OCI-LY7 (cell line): ENCODE data around the gene PGP. TPM values are rescaled to one million over a fixed set of nuclear protein-coding genes. Genes with fewer than 3 reads are reported as not detected.

Experiments used
- BruUV-seq: library from RNA; stranded (reverse); fragments of 400-500 nt; replicated peaks from 2 replicates; lab custom pipeline; 2021; lab: Mats Ljungman, UMichigan
- CTCF ChIA-PET: fragments of 300-600 bp; sonication (Branson Sonifier 250); formaldehyde crosslinking; loops from one replicate; lab custom pipeline; 2022; ENCODE audit warnings: antibody characterized with exemption; ENCODE audit not compliant: unreplicated experiment; lab: Charles Lee
- POLR2A ChIA-PET: fragments of 300-600 bp; sonication (Branson Sonifier 250); formaldehyde crosslinking; loops from one replicate; lab custom pipeline; 2022; ENCODE audit warnings: antibody characterized with exemption; lab: Charles Lee
- DNase-seq: peaks from one replicate; pipeline ENCODE4 v3.0.0-alpha.2; 2015; ENCODE audit warnings: low spot score
- H2AFZ ChIP-seq: fragments of 200-600 bp; sonication (generic), shearing (Covaris generic); 2 replicates; pipeline ENCODE4 v1.6.1; 2014; ENCODE audit warnings: mild to moderate bottlenecking, antibody characterized with exemption, low read length, moderate library complexity
- H3K27ac ChIP-seq: fragments of 200-600 bp; sonication (generic); 2 replicates; pipeline ENCODE4 v1.5.1; 2014; ENCODE audit warnings: mixed run types, low read depth, mild to moderate bottlenecking, moderate library complexity, low read length, inconsistent platforms; ENCODE audit not compliant: poor library complexity, severe bottlenecking
- H3K36me3 ChIP-seq: fragments of 200-600 bp; sonication (generic); 2 replicates; pipeline ENCODE4 v1.6.1; 2014; ENCODE audit warnings: mild to moderate bottlenecking, antibody characterized with exemption, low read length, moderate library complexity, mixed read lengths; ENCODE audit not compliant: insufficient read depth
- H3K4me1 ChIP-seq: fragments of 200-600 bp; sonication (generic); 2 replicates; pipeline ENCODE4 v1.5.1; 2014; ENCODE audit warnings: mild to moderate bottlenecking, low read length; ENCODE audit not compliant: insufficient read depth, poor library complexity, severe bottlenecking
- H3K4me2 ChIP-seq: fragments of 200-600 bp; sonication (generic); 2 replicates; pipeline ENCODE4 v1.6.1; 2014; ENCODE audit warnings: mild to moderate bottlenecking, low read length
- H3K4me3 ChIP-seq: fragments of 200-600 bp; sonication (generic); 2 replicates; pipeline ENCODE4 v1.5.1; 2014; ENCODE audit warnings: mild to moderate bottlenecking, low read depth, low read length; ENCODE audit not compliant: poor library complexity, severe bottlenecking
- H3K79me2 ChIP-seq: fragments of 200-600 bp; sonication (generic); 2 replicates; pipeline ENCODE4 v1.6.1; 2016; ENCODE audit warnings: low read depth, mild to moderate bottlenecking, low read length, moderate library complexity, mixed read lengths; ENCODE audit not compliant: insufficient read depth
- H3K9me2 ChIP-seq: fragments of 200-600 bp; sonication (generic); 2 replicates; pipeline ENCODE4 v1.6.1; 2016; ENCODE audit warnings: mild to moderate bottlenecking, low read length, mixed read lengths; ENCODE audit not compliant: insufficient read depth
- H3K9me3 ChIP-seq: fragments of 200-600 bp; sonication (generic); 2 replicates; pipeline ENCODE4 v1.6.1; 2014; ENCODE audit warnings: mild to moderate bottlenecking, mixed run types, low read length, mixed read lengths
- H4K20me1 ChIP-seq: fragments of 200-600 bp; sonication (generic); 2 replicates; pipeline ENCODE4 v1.6.1; 2014; ENCODE audit warnings: mild to moderate bottlenecking, antibody characterized with exemption, low read length, moderate library complexity, mixed read lengths; ENCODE audit not compliant: insufficient read depth
- CTCF ChIP-seq: fragments of 200-600 bp; sonication (generic); conservative IDR thresholded peaks from 2 replicates; pipeline ENCODE4 v1.5.1; 2014; ENCODE audit warnings: mild to moderate bottlenecking, antibody characterized with exemption, low read length, moderate library complexity, mixed read lengths
- EZH2phosphoT487 ChIP-seq: fragments of 200-600 bp; sonication (generic); IDR thresholded peaks from 2 replicates; pipeline ENCODE4 v1.6.1; 2018; ENCODE audit warnings: low read depth, borderline replicate concordance, mild to moderate bottlenecking, mixed run types, antibody characterized with exemption, low read length, moderate library complexity, mixed read lengths
- intact Hi-C: fragments of 100-400 bp; cut with micrococcal nuclease; formaldehyde crosslinking; loops from one replicate; pipeline ENCODE4 v1.10.0; 2022; ENCODE audit not compliant: unreplicated experiment
- total RNA-seq, 2 experiments: library from RNA; depleted of rRNA in 1 of 2; stranded (reverse); fragments of >200 nt in 1 of 2; shearing (Covaris generic) in 1 of 2; gene quantifications; 2 replicates each; pipeline ENCODE4 v1.2.3, GENCODE V29; 2014 to 2022

The PGP gene
- total RNA-seq, 2 experiments from 2014 or later = 37.9 to 44.2 TPM

- Histone ChIP-seq H3K4me2 (no peak overlapping the region), H3K9me2 (no peaks in the 10 kb centered on the region), H4K20me1 (no peaks in the 10 kb centered on the region), H3K9me3 (no peaks in the 10 kb centered on the region), H3K4me3 (no peak overlapping the region), H3K27ac (no peak overlapping the region), H3K36me3 (peaks cover 83% of the 10 kb centered on the region), H3K4me1 (no peaks in the 10 kb centered on the region), H2AFZ (no peak overlapping the region), H3K79me2 (no peaks in the 10 kb centered on the region)
- BruUV-seq = no TSS peak
- CTCF ChIA-PET = no interaction called here
- intact Hi-C loops = no loop called here
- TF ChIP-seq CTCF (no peak), EZH2phosphoT487 (no peak)
- POLR2A ChIA-PET = no interaction called here
- no peak for DNase-seq
Measured at GRCh38 chr16:2238838-2239675, 24.4 kb upstream of the PGP start.

DNA sequence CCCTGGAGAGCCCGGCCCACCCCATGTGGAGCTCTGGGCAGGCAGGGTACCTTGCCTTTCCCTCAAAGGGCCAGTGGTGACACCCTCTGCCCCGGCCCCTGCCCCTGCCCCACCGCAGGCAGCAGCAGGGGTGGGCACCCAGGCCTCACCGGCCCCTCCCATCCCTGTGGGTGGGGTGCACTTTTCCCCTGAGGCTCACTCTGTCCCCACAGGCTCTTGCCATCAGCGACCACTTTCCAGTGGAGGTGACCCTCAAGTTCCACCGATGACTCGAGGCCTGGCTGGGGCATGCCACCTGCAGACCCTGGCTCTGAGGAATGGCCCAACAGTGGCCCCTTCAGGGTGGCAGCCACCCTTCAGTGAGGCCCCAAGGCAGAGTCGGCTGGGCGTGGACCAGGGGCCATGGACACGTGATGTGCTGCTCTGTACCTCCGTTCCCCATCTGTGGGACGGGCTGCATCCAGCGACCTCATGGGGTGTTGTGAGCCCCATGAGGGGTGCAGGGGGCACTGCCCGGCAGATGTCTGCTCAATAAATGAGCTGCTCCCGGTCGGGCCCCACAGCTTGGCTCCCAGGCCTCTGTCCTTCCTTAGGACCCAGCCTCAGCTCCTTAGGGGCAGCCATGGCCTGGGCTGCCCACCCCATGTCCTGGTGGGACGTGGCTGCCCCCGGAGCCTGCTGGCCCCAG lies 23.7 kb upstream of the PGP start:
- Histone ChIP-seq H3K4me3 (no peak overlapping the region), H3K4me1 (no peaks in the 10 kb centered on the region), H3K79me2 (no peaks in the 10 kb centered on the region), H3K36me3 (peaks cover 83% of the 10 kb centered on the region), H4K20me1 (no peaks in the 10 kb centered on the region), H3K27ac (no peak overlapping the region), H2AFZ (no peak overlapping the region), H3K4me2 (no peak overlapping the region), H3K9me3 (no peaks in the 10 kb centered on the region), H3K9me2 (no peaks in the 10 kb centered on the region)
- POLR2A ChIA-PET = no interaction called here
- CTCF ChIA-PET = no interaction called here
- TF ChIP-seq CTCF (no peak), EZH2phosphoT487 (no peak)
- intact Hi-C loops = no loop called here
- no TSS peak for BruUV-seq
- DNase-seq = no peak
